WTC11 (cell line): ENCODE measurements around the gene NDUFV1.

Experiments used
- CBFB ChIP-seq: sonication (generic); formaldehyde crosslinking; IDR thresholded peaks from 2 replicates; pipeline ENCODE4 v1.8.1; 2022; ENCODE audit warnings: mild to moderate bottlenecking, low read depth, missing genetic modification reagents
- CTCF ChIP-seq: fragments of 200-600 bp; IDR thresholded peaks from 2 replicates; pipeline ENCODE4 v1.8.0; 2022; ENCODE audit warnings: antibody characterized with exemption
- ESRRA ChIP-seq: sonication (generic); formaldehyde crosslinking; IDR thresholded peaks from 2 replicates; pipeline ENCODE4 v1.8.1; 2022; ENCODE audit warnings: mild to moderate bottlenecking, missing genetic modification reagents, borderline replicate concordance
- GABPB1 ChIP-seq: sonication (generic); formaldehyde crosslinking; IDR thresholded peaks from 2 replicates; pipeline ENCODE4 v1.8.1; 2023; ENCODE audit warnings: mild to moderate bottlenecking, missing genetic modification reagents
- SP1 ChIP-seq: sonication (generic); formaldehyde crosslinking; conservative IDR thresholded peaks from 2 replicates; pipeline ENCODE4 v1.8.1; 2022; ENCODE audit warnings: missing genetic modification reagents
- TEAD4 ChIP-seq: sonication (generic); formaldehyde crosslinking; IDR thresholded peaks from 2 replicates; pipeline ENCODE4 v1.8.0; 2022; ENCODE audit warnings: mild to moderate bottlenecking, missing genetic modification reagents
- TF ChIP-seq, protein P1 (sequence below): sonication (generic); formaldehyde crosslinking; IDR thresholded peaks from 2 replicates; pipeline ENCODE4 v1.8.1; 2022; ENCODE audit warnings: low read depth, mild to moderate bottlenecking, moderate library complexity, missing genetic modification reagents, borderline replicate concordance

- TF ChIP-seq, protein P1, sequence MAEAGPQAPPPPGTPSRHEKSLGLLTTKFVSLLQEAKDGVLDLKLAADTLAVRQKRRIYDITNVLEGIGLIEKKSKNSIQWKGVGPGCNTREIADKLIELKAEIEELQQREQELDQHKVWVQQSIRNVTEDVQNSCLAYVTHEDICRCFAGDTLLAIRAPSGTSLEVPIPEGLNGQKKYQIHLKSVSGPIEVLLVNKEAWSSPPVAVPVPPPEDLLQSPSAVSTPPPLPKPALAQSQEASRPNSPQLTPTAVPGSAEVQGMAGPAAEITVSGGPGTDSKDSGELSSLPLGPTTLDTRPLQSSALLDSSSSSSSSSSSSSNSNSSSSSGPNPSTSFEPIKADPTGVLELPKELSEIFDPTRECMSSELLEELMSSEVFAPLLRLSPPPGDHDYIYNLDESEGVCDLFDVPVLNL, result no peak
- TF ChIP-seq ESRRA, result no peak
- TF ChIP-seq GABPB1 (CRISPR knock-in tag), result no peak; the same call in none of the 2 replicates
- no peak for TF ChIP-seq CTCF
- TF ChIP-seq CBFB (CRISPR knock-in tag), result 0 out of 2 replicates have a peak, but pooled peaks have one; percentile 54
- peak; percentile 97 for TF ChIP-seq SP1 (CRISPR knock-in tag)
- TF ChIP-seq TEAD4 (CRISPR knock-in tag), result no peak
Measured at GRCh38 chr11:67606492-67607295, at the start of gene NDUFV1.
